GM23338 (cell line): ENCODE measurements around the gene XYLT1. TPM values are rescaled to one million over a fixed set of nuclear protein-coding genes. Genes with fewer than 3 reads are reported as not detected.
A peak's percentile ranks its signal among the peaks of the same experiment; 100 is the strongest.

ENCODE experiments used
- ATAC-seq: fragments of 200-7000 bp; cut with Tn5 transposase; 3 replicates; pipeline ENCODE4 v1.9.1; 2020
- DNase-seq: peaks from one replicate; pipeline ENCODE4 v3.0.0-alpha.2; 2015; ENCODE audit warnings: low spot score
- H2AFZ ChIP-seq: fragments of 200-600 bp; sonication (generic); 2 replicates; pipeline ENCODE4 v1.8.0; 2016; ENCODE audit warnings: antibody characterized with exemption, mild to moderate bottlenecking, moderate library complexity
- H3F3A ChIP-seq: fragments of 200-600 bp; sonication (generic); replicated peaks from 2 replicates; pipeline ENCODE4 v1.8.0; 2017; ENCODE audit warnings: antibody characterized with exemption, mixed run types, low read depth
- H3K27ac ChIP-seq: fragments of 200-600 bp; sonication (generic); 2 replicates; pipeline ENCODE4 v1.6.1; 2016; ENCODE audit warnings: low read depth
- H3K27me3 ChIP-seq: fragments of 200-600 bp; sonication (generic); 2 replicates; pipeline ENCODE4 v1.8.0; 2016; ENCODE audit warnings: mild to moderate bottlenecking, mixed run types, moderate library complexity; ENCODE audit not compliant: insufficient read depth
- H3K36me3 ChIP-seq: fragments of 200-600 bp; sonication (generic); 2 replicates; pipeline ENCODE4 v1.8.0; 2016; ENCODE audit warnings: mild to moderate bottlenecking; ENCODE audit not compliant: insufficient read depth
- H3K4me1 ChIP-seq: fragments of 200-600 bp; sonication (generic); 2 replicates; pipeline ENCODE4 v1.8.0; 2016; ENCODE audit warnings: mild to moderate bottlenecking, moderate library complexity; ENCODE audit not compliant: insufficient read depth
- H3K4me2 ChIP-seq: fragments of 200-600 bp; sonication (generic); 2 replicates; pipeline ENCODE4 v1.7.1; 2017; ENCODE audit warnings: mixed run types
- H3K4me3 ChIP-seq: fragments of 200-600 bp; sonication (generic); 2 replicates; pipeline ENCODE4 v1.6.1; 2016; ENCODE audit warnings: mixed run types
- H3K79me2 ChIP-seq: fragments of 200-600 bp; sonication (generic); replicated peaks from 2 replicates; pipeline ENCODE4 v1.8.0; 2017; ENCODE audit warnings: mild to moderate bottlenecking; ENCODE audit not compliant: insufficient read depth
- H3K9me2 ChIP-seq: fragments of 200-600 bp; sonication (generic); 2 replicates; pipeline ENCODE4 v1.8.0; 2017; ENCODE audit not compliant: insufficient read depth
- H4K20me1 ChIP-seq: fragments of 200-600 bp; sonication (generic); replicated peaks from 2 replicates; pipeline ENCODE4 v1.8.0; 2017; ENCODE audit warnings: mild to moderate bottlenecking; ENCODE audit not compliant: insufficient read depth
- H3K27ac Mint-ChIP-seq: 2 replicates; pipeline ENCODE4 v1.8.0; 2020; ENCODE audit warnings: inconsistent platforms, mild to moderate bottlenecking, moderate library complexity, mixed read lengths
- H3K27me3 Mint-ChIP-seq: 3 replicates; pipeline ENCODE4 v1.8.0; 2022; ENCODE audit warnings: low read depth, mild to moderate bottlenecking, moderate library complexity, mixed read lengths, inconsistent platforms; ENCODE audit not compliant: insufficient read depth, poor library complexity
- H3K36me3 Mint-ChIP-seq: 3 replicates; pipeline ENCODE4 v1.8.0; 2021; ENCODE audit warnings: low read depth, mild to moderate bottlenecking, inconsistent platforms, moderate library complexity, mixed read lengths
- H3K4me1 Mint-ChIP-seq: 3 replicates; pipeline ENCODE4 v1.8.0; 2020; ENCODE audit warnings: mild to moderate bottlenecking, inconsistent platforms, mixed read lengths
- H3K4me3 Mint-ChIP-seq: 3 replicates; pipeline ENCODE4 v1.8.0; 2021; ENCODE audit warnings: moderate library complexity, mild to moderate bottlenecking, inconsistent platforms, mixed read lengths
- H3K9me3 Mint-ChIP-seq: 3 replicates; pipeline ENCODE4 v1.8.0; 2020; ENCODE audit warnings: moderate library complexity, mild to moderate bottlenecking, inconsistent platforms, mixed read lengths
- ETS1 ChIP-seq: IDR thresholded peaks from 2 replicates; pipeline ENCODE4 v1.6.1; 2016; ENCODE audit warnings: antibody characterized with exemption
- EZH2phosphoT487 ChIP-seq: fragments of 200-600 bp; sonication (generic); IDR thresholded peaks from one replicate; pipeline ENCODE4 v1.8.1; 2018; ENCODE audit warnings: antibody characterized with exemption; ENCODE audit not compliant: unreplicated experiment
- REST ChIP-seq: IDR thresholded peaks from one replicate; pipeline ENCODE4 v1.6.1; 2018; ENCODE audit warnings: antibody characterized with exemption; ENCODE audit not compliant: unreplicated experiment
- ZNF331 ChIP-seq: fragments of 250-450 bp; sonication (Bioruptor Pico); IDR thresholded peaks from 2 replicates; pipeline ENCODE4 v1.5.0; 2020; ENCODE audit warnings: low read depth, mild to moderate bottlenecking, moderate library complexity
- polyA plus RNA-seq: library from polyadenylated mRNA; unstranded; fragments of >200 nt; fragmentation: Nextera tagmentation; extraction: Ambion mirVana; gene quantifications from 2 replicates; pipeline ENCODE4 v1.2.1, GENCODE V29; 2016
- total RNA-seq: library from RNA; depleted of rRNA; stranded (reverse); fragments of >200 nt; shearing (Covaris generic); gene quantifications from 2 replicates; pipeline ENCODE4 v1.2.3, GENCODE V29; 2014

XYLT1 gene
- total and polyA plus RNA-seq, 2 experiments from 2014 or later: 3.5 to 24.7 TPM

GRCh38 chr16:17138801-17139200, 332.0 kb downstream of the XYLT1 start:
- Histone ChIP-seq H3F3A (no peaks in the 10 kb centered on the region), H3K79me2 (no peaks in the 10 kb centered on the region), H3K27ac (no peak overlapping the region), H3K36me3 (no peaks in the 10 kb centered on the region), H2AFZ (no peak overlapping the region), H3K4me1 (no peaks in the 10 kb centered on the region), H4K20me1 (no peaks in the 10 kb centered on the region; the same call in none of the 2 replicates), H3K4me2 (no peak overlapping the region), H3K27me3 (no peaks in the 10 kb centered on the region), H3K9me2 (no peaks in the 10 kb centered on the region; the same call in 1 of the 2 replicates), H3K4me3 (no peak overlapping the region)
- Mint-ChIP-seq H3K9me3 (no peaks in the 10 kb centered on the region), H3K27ac (no peak overlapping the region), H3K4me1 (no peaks in the 10 kb centered on the region), H3K4me3 (no peak overlapping the region), H3K27me3 (no peaks in the 10 kb centered on the region), H3K36me3 (no peaks in the 10 kb centered on the region; the same call in 2 of the 3 replicates)
- DNase-seq (peak; percentile 78), ATAC-seq (peak; percentile 76)
- TF ChIP-seq REST: peak; percentile 95
- TF ChIP-seq EZH2phosphoT487: no peak

- Mint-ChIP-seq H3K4me3 (no peak overlapping the region), H3K27me3 (peaks cover 4% of the 10 kb centered on the region), H3K36me3 (peaks cover 3% of the 10 kb centered on the region; the same call in 1 of the 3 replicates), H3K9me3 (no peaks in the 10 kb centered on the region), H3K27ac (no peak overlapping the region), H3K4me1 (no peaks in the 10 kb centered on the region)
- Histone ChIP-seq H3K27me3 (no peaks in the 10 kb centered on the region), H3K79me2 (no peaks in the 10 kb centered on the region), H3K9me2 (no peaks in the 10 kb centered on the region; the same call in 1 of the 2 replicates), H3K4me3 (no peak overlapping the region), H3K4me1 (peaks cover 8% of the 10 kb centered on the region), H2AFZ (no peak overlapping the region), H3K27ac (no peak overlapping the region), H4K20me1 (no peaks in the 10 kb centered on the region; the same call in 1 of the 2 replicates), H3K36me3 (no peaks in the 10 kb centered on the region), H3F3A (no peaks in the 10 kb centered on the region), H3K4me2 (no peak overlapping the region)
- TF ChIP-seq ZNF331 (CRISPR knock-in tag) (no peak), ETS1 (no peak)
- DNase-seq: no peak
- ATAC-seq: no peak
These were observed 335.3 kb downstream of the XYLT1 start for GRCh38 chr16:17135439-17135838.

- ATAC-seq: no peak
- Histone ChIP-seq H3K79me2 (no peaks in the 10 kb centered on the region), H3K36me3 (no peaks in the 10 kb centered on the region), H3K27me3 (no peaks in the 10 kb centered on the region), H3K27ac (no peak overlapping the region), H4K20me1 (no peaks in the 10 kb centered on the region; the same call in 1 of the 2 replicates), H3K4me3 (no peak overlapping the region), H3K4me2 (no peak overlapping the region), H3K4me1 (peaks cover 8% of the 10 kb centered on the region), H2AFZ (no peak overlapping the region), H3K9me2 (no peaks in the 10 kb centered on the region; the same call in 1 of the 2 replicates), H3F3A (no peaks in the 10 kb centered on the region)
- Mint-ChIP-seq H3K36me3 (peaks cover 3% of the 10 kb centered on the region; the same call in 1 of the 3 replicates), H3K4me1 (no peaks in the 10 kb centered on the region), H3K27me3 (peaks cover 4% of the 10 kb centered on the region), H3K9me3 (no peaks in the 10 kb centered on the region), H3K27ac (no peak overlapping the region), H3K4me3 (no peak overlapping the region)
- no peak for DNase-seq
- TF ChIP-seq ETS1 (no peak), ZNF331 (CRISPR knock-in tag) (no peak)
These were observed 336.2 kb downstream of the XYLT1 start for GRCh38 chr16:17134586-17134985.
